Activated CD8-positive, alpha-beta T cell treated with anti-CD3 and anti-CD28 coated beads for 36 hours (primary cell): ENCODE results near the gene TMEM72. TPM values are rescaled to one million over a fixed set of nuclear protein-coding genes. Genes with fewer than 3 reads are reported as not detected.

ENCODE experiments used
- ATAC-seq: fragments of 200-7000 bp; cut with Tn5 transposase; one replicate; pipeline ENCODE4 v1.10.0; 2021; ENCODE audit warnings: mild to moderate bottlenecking, moderate library complexity
- CTCF ChIA-PET: fragments of 350-600 bp; sonication (Branson Sonifier 250); formaldehyde crosslinking; loops from one replicate; lab custom pipeline; 2021; ENCODE audit warnings: antibody characterized with exemption; lab: Charles Lee
- POLR2A ChIA-PET: fragments of 350-600 bp; sonication (Branson Sonifier 250); formaldehyde crosslinking; loops from one replicate; lab custom pipeline; 2021; ENCODE audit warnings: antibody characterized with exemption; lab: Charles Lee
- DNase-seq: peaks from one replicate; pipeline ENCODE4 v3.0.0-alpha.2; 2020
- H3K27ac Mint-ChIP-seq: one replicate; pipeline ENCODE4 v1.8.0; 2021; ENCODE audit warnings: mild to moderate bottlenecking, mixed read lengths
- H3K27me3 Mint-ChIP-seq: one replicate; pipeline ENCODE4 v1.8.0; 2021; ENCODE audit warnings: mixed read lengths
- H3K36me3 Mint-ChIP-seq: one replicate; pipeline ENCODE4 v1.8.0; 2021; ENCODE audit warnings: low read depth, mixed read lengths
- H3K4me1 Mint-ChIP-seq: one replicate; pipeline ENCODE4 v1.8.0; 2021; ENCODE audit warnings: low read depth, mixed read lengths
- H3K4me3 Mint-ChIP-seq: one replicate; pipeline ENCODE4 v1.8.0; 2021; ENCODE audit warnings: mild to moderate bottlenecking, moderate library complexity, mixed read lengths
- H3K9me3 Mint-ChIP-seq: one replicate; pipeline ENCODE4 v1.8.0; 2021; ENCODE audit warnings: mixed read lengths
- CTCF ChIP-seq: fragments of 200-600 bp; IDR thresholded peaks from one replicate; pipeline ENCODE4 v1.8.0; 2022; ENCODE audit warnings: antibody characterized with exemption, mild to moderate bottlenecking
- intact Hi-C: fragments of 100-400 bp; cut with micrococcal nuclease; formaldehyde crosslinking; loops from one replicate; pipeline ENCODE4 v1.10.0; 2022
- total RNA-seq, 2 experiments: library from RNA; stranded (reverse); gene quantifications; one replicate each; pipeline ENCODE4 v1.2.3, GENCODE V29; 2021

Gene TMEM72
- total RNA-seq, 2 experiments from 2014 or later = not detected

- POLR2A ChIA-PET = interaction anchor here (1.1 to 1.3 kb wide), 2 partner anchors 18 to 23 kb away, joined by 3 read pairs; no protein-coding TSS in a partner anchor
- no peaks in the 10 kb centered on the region for H3K36me3 Mint-ChIP-seq
Measured at GRCh38 chr10:44949915-44950314, 38.8 kb downstream of the TMEM72 start.

GRCh38 chr10:44950326-44951225, 39.4 kb downstream of the TMEM72 start:
- ChIA-PET CTCF (interaction anchor here (1.1 to 1.7 kb wide), 2 partner anchors 11 to 18 kb away, joined by 3 to 7 read pairs; no protein-coding TSS in a partner anchor), POLR2A (interaction anchor here (1.3 kb wide), 1 partner anchor 17 kb away, joined by 3 read pairs; no protein-coding TSS in a partner anchor)
- no peak for DNase-seq
- no peaks in the 10 kb centered on the region for H3K27me3 Mint-ChIP-seq
- peaks cover 4% of the 10 kb centered on the region for H3K4me1 Mint-ChIP-seq
- ATAC-seq = no peak
- H3K27ac Mint-ChIP-seq = no peak overlapping the region
- H3K9me3 Mint-ChIP-seq = no peaks in the 10 kb centered on the region
- intact Hi-C loops = no loop called here
- TF ChIP-seq CTCF = no peak
- H3K4me3 Mint-ChIP-seq = no peak overlapping the region
- H3K36me3 Mint-ChIP-seq = no peaks in the 10 kb centered on the region

More at GRCh38 chr10:44949915-44950314, 38.8 kb downstream of the TMEM72 start:
- Mint-ChIP-seq H3K27me3 (peaks cover 2% of the 10 kb centered on the region), H3K4me3 (no peak overlapping the region), H3K9me3 (peaks cover 5% of the 10 kb centered on the region), H3K4me1 (peaks cover 4% of the 10 kb centered on the region), H3K27ac (no peak overlapping the region)
- no peak for TF ChIP-seq CTCF
- ATAC-seq = no peak
- intact Hi-C loops = no loop called here
- DNase-seq = no peak
- CTCF ChIA-PET = interaction anchor here (1.1 to 1.7 kb wide), 2 partner anchors 11 to 17 kb away, joined by 3 to 7 read pairs; no protein-coding TSS in a partner anchor

- POLR2A ChIA-PET = no interaction called here
Measured at GRCh38 chr10:44951576-44952226, 40.6 kb downstream of the TMEM72 start.

GRCh38 chr10:44952779-44953231, 41.7 kb downstream of the TMEM72 start:
- no peaks in the 10 kb centered on the region for H3K27me3 Mint-ChIP-seq
- no peaks in the 10 kb centered on the region for H3K9me3 Mint-ChIP-seq
- no peak for TF ChIP-seq CTCF
- ATAC-seq = no peak
- no peak overlapping the region for H3K27ac Mint-ChIP-seq
- peaks cover 8% of the 10 kb centered on the region for H3K36me3 Mint-ChIP-seq
- POLR2A ChIA-PET = no interaction called here
- peaks cover 3% of the 10 kb centered on the region for H3K4me1 Mint-ChIP-seq
- CTCF ChIA-PET = interaction anchor here (0.9 to 2.5 kb wide), 3 partner anchors 15 to 20 kb away, joined by 3 to 12 read pairs (median 9); no protein-coding TSS in a partner anchor
- DNase-seq = no peak
- intact Hi-C loops = no loop called here
- no peak overlapping the region for H3K4me3 Mint-ChIP-seq

More at GRCh38 chr10:44951576-44952226, 40.6 kb downstream of the TMEM72 start:
- no peak overlapping the region for H3K4me3 Mint-ChIP-seq
- CTCF ChIA-PET = no interaction called here
- intact Hi-C loops = no loop called here
- TF ChIP-seq CTCF = no peak
- ATAC-seq (no peak), DNase-seq (no peak)
- peaks cover 4% of the 10 kb centered on the region for H3K4me1 Mint-ChIP-seq
- no peaks in the 10 kb centered on the region for H3K27me3 Mint-ChIP-seq
- H3K36me3 Mint-ChIP-seq = peaks cover 5% of the 10 kb centered on the region
- H3K9me3 Mint-ChIP-seq = no peaks in the 10 kb centered on the region
- no peak overlapping the region for H3K27ac Mint-ChIP-seq
